GM18499 (cell line): ENCODE data around the gene KIF3C.
"Not testable (repeated sequence)": the region's sequence is repeated elsewhere in the genome, so short reads cannot be mapped to it uniquely, and the experiment has no call there.

ENCODE experiments used
- ATAC-seq: cut with Tn5 transposase; IDR thresholded peaks from one replicate; pipeline ENCODE4 v1.9.1; 2021; ENCODE audit warnings: moderate number of reproducible peaks; ENCODE audit not compliant: insufficient read depth, unreplicated experiment

KIF3C gene

GRCh38 chr2:25920786-25921415, 61.4 kb downstream of the KIF3C start:
- ATAC-seq = no peak

- no peak for ATAC-seq
Observed at GRCh38 chr2:25920336-25920735, 62.0 kb downstream of the KIF3C start.

GRCh38 chr2:25917832-25918231, 64.5 kb downstream of the KIF3C start:
- ATAC-seq = no peak

- not testable (repeated sequence) for ATAC-seq
Observed at GRCh38 chr2:25917411-25917810, 64.9 kb downstream of the KIF3C start.

GRCh38 chr2:25915944-25916772, 66.1 kb downstream of the KIF3C start:
- not testable (repeated sequence) for ATAC-seq

GRCh38 chr2:25915411-25915810, 66.9 kb downstream of the KIF3C start:
- not testable (repeated sequence) for ATAC-seq

- not testable (repeated sequence) for ATAC-seq
Observed at GRCh38 chr2:25913696-25913973, 68.7 kb downstream of the KIF3C start.

- no peak for ATAC-seq
Observed at GRCh38 chr2:25912851-25913695, 69.2 kb downstream of the KIF3C start.

- not testable (repeated sequence) for ATAC-seq
Observed at GRCh38 chr2:25909574-25909973, 72.7 kb downstream of the KIF3C start.

- ATAC-seq = no peak
Observed at GRCh38 chr2:25905126-25905525, 77.2 kb downstream of the KIF3C start.

- no peak for ATAC-seq
Observed at GRCh38 chr2:25903216-25903776, 79.0 kb downstream of the KIF3C start.

GRCh38 chr2:25899404-25899970, 82.8 kb downstream of the KIF3C start:
- ATAC-seq = no peak

- no peak for ATAC-seq
Observed at GRCh38 chr2:25897506-25897905, 84.8 kb downstream of the KIF3C start.

GRCh38 chr2:25896308-25896707, 86.0 kb downstream of the KIF3C start:
- ATAC-seq = not testable (repeated sequence)

GRCh38 chr2:25895610-25896009, 86.7 kb downstream of the KIF3C start:
- no peak for ATAC-seq

GRCh38 chr2:25895018-25895417, 87.3 kb downstream of the KIF3C start:
- no peak for ATAC-seq

- no peak for ATAC-seq
Observed at GRCh38 chr2:25894135-25894830, 88.0 kb downstream of the KIF3C start.

GRCh38 chr2:25891672-25892071, 90.6 kb downstream of the KIF3C start:
- no peak for ATAC-seq

GRCh38 chr2:25887624-25888242, 94.6 kb downstream of the KIF3C start:
- no peak for ATAC-seq
